AG09319 (cell line): ENCODE results near the gene NAA10.

Experiments used
- DNase-seq: peaks from one replicate; pipeline ENCODE4 v3.0.0-alpha.2; 2010; ENCODE audit warnings: low read depth; ENCODE audit errors: extremely low read depth
- TF ChIP-seq, protein P1 (sequence below): IDR thresholded peaks from 2 replicates; pipeline ENCODE4 v1.5.1; 2011; ENCODE audit warnings: low read depth, mild to moderate bottlenecking, inconsistent platforms, low read length, moderate library complexity

NAA10 gene

DNA sequence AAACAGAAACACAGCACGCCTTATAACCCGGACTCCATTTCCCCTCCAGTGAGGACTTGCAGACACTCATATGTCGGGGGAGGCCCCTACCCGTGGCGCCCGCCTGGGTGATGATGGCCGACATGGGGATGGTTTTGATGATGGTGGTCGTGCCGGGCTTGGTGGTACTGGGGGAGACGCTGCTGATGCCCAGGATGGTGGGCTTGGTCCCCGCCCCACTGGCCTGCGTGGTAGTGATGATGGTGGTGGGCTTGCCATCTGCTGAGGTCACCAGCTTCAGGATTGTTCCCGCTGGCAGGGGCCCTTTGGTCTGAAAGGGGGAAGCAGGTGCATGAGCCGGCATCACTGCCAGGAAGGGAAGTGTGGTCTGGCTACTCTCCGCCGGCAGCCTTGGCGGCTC lies 22.4 kb upstream of the NAA10 start:
- TF ChIP-seq, protein P1, sequence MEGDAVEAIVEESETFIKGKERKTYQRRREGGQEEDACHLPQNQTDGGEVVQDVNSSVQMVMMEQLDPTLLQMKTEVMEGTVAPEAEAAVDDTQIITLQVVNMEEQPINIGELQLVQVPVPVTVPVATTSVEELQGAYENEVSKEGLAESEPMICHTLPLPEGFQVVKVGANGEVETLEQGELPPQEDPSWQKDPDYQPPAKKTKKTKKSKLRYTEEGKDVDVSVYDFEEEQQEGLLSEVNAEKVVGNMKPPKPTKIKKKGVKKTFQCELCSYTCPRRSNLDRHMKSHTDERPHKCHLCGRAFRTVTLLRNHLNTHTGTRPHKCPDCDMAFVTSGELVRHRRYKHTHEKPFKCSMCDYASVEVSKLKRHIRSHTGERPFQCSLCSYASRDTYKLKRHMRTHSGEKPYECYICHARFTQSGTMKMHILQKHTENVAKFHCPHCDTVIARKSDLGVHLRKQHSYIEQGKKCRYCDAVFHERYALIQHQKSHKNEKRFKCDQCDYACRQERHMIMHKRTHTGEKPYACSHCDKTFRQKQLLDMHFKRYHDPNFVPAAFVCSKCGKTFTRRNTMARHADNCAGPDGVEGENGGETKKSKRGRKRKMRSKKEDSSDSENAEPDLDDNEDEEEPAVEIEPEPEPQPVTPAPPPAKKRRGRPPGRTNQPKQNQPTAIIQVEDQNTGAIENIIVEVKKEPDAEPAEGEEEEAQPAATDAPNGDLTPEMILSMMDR, result no peak
- no peak for DNase-seq

DNA sequence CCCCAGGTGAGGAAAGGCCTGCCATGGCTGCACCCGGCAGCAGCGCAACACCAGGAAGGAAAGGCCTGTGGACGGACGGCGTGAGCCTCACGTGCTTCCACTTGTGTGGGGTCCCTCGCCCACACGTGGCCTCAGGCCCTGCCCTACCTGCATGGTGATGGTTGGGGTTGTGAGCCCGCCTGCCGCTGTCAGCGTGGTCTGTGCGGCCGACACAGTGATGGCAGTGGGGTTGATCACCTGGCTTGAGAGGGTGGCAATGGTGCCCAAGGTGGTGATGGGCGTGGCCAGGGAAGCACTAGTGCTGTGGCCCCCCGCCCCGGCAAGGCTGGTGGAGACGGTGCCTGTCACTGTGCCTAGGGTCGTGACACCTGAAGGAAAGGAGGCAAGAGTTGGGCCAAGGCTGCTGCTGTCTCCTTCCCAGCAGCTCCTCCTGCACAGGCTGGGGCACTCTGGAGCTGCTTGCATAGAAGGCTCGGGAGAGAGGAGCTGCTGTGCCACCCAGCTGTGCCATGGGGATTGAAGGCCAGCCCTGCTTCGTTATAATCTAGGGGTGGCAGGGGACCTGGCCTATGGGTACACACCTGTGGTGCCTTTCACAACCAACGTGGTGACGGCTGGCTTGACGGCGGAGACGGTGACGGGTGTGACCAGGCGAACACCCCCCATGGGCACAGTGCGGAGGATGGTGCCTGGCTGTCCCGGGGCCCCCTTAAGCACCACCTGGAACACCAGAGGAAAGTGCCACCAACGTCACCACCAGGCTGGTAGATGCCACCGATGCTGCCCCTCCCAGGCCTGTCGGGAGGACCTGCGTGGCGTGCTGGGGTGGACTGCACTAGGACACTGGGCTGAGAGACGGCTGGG lies 21.4 kb upstream of the NAA10 start:
- no peak for DNase-seq

DNA sequence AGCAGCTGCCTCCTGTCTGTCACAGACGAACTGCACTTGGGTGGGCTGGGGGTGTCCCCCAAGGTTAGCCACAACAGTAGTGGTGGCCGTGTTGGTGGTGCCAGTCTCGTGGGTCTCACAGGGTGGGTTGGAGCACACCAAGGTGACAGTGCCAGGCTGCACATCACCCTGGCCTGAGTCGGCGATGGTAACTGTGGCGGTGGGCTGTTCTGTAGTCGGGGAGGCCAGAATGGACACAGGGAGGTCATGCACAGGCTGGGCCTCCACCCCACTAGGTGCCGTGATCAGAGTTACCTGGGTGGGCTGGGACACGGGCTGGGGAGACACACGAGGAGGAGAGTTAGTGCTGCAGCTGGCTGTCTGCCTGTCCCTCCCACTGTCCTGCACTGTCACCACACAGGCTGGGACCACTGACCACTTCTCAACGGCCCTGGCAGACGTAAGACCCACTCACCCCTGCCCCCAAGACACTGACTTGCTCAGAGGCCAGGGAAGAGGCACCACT lies 20.4 kb upstream of the NAA10 start:
- TF ChIP-seq, protein P1, result no peak
- DNase-seq, result no peak

More for the DNA sequence above, 21.4 kb upstream of the NAA10 start:
- TF ChIP-seq, protein P1, result no peak

DNA sequence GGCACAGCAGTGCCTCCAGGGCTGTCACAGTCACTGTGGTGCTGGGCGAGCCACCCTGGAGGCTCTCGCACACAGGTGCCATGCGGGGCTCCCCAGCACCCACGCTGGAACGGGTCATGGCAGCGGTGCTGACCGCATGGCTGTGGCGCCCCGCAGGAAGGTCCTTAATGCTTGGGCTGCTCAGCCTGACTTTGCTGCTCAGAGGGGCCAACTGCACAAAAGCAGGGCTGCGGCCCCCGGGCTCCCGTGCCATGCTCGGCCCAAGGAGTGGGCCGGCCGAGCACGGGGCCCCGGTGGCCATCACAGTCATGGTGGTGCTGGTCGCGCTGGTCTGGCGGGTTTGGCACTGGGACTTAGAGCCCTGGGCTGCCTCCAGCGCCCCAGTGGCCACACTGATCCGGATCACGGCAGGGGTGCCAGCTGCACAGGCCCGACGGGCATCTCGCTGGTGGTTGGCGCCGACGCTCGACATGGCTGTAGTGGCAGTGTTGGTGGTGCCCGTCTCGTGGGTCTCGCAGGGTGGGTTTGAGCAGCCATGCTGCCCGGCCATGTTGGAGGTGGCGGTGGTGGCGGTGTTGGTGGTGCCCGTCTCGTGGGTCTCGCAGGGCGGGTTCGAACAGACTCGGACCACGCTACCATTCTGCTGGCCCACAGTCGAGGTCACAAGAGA lies 19.9 kb upstream of the NAA10 start:
- TF ChIP-seq, protein P1, result no peak
- no peak for DNase-seq

DNA sequence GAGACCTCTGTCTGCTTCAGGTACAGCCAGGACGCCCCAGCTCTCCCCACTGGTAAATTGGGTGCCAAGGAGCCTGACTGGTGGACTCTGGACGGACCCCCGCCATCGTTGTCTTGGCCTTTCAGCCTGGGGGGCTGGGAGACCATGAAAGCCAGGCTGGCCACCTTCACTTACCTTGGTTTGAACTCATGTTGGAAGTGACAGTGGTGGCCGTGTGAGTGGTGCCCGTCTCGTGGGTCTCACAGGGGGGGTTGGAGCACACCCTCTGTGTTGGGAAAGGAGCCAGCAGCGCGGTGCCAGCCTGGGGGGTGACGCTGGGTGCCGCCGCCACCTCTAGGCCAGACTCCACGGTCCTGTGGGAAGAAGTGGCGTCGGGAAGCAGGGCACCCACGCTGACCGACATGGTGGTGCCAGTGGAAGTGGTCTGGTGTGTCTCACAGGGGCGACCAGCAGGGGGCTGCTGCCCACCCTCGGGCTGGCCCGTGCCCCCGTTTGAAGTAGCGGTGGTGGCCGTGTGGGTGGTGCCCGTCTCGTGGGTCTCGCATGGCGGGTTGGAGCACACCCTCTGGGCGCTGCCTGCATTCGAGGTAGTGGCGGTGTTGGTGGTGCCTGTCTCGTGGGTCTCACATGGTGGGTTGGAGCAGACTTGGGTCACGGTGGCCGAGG lies 19.2 kb upstream of the NAA10 start:
- no peak for DNase-seq
- TF ChIP-seq, protein P1, result no peak

DNA sequence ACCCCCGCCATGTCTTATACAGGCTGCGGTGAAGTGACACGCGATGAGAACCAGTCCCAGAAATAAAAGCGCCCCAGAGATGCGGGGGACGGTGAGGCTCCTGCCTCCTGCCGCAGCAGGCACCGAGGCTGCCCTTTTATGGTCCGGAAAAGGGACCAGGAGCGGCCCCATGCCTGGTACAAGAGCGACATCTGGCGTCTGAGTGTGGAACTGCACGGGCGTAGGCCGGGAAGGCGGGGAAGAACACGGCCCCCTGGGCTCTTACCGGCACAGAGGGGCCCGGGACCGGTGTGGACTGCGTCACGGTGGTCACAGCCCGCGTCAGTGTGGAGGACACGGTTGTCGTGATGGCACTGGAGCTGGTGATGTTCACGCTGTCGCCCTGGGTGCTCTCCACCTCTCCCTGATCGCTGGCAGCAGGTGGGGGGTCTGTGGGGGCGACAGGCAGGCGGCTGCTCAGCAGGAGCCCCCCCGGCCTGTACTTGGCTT lies 18.5 kb upstream of the NAA10 start:
- TF ChIP-seq, protein P1, result peak; percentile 96
- DNase-seq, result no peak
